Stimulated activated CD4-positive, alpha-beta T cell treated with anti-CD3 and anti-CD28 coated beads, Interleukin-4, amount 100 ng/mL, for 4 hours (primary cell): ENCODE results near the gene TAT.

Experiments used
- DNase-seq, 2 experiments: peaks; one replicate each; pipeline ENCODE4 v3.0.0-alpha.2; 2020

Gene TAT

GRCh38 chr16:71536752-71537499 lies 40.0 kb downstream of the TAT start:
- DNase-seq, result no peak

GRCh38 chr16:71532366-71532765 lies 44.5 kb downstream of the TAT start:
- no peak for DNase-seq

DNA sequence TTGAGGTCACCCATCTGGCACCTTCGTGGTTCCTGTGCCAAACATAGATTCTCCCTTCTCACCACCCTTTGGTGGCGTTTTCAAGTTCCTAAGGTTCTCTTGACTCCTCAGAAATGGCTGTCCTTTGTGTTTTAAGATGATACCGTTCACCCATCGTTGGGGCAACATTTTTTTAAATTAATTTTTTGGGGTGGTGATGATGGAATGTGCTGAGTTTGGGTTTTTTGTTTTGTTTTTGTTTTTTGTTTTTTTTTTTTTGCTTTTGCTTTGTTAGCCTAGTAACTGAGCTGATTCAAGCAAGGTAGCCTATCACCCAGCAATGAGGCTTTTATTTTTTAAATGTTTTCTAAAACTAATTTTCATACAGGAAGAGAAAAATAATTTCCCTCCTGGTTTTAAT lies 48.0 kb downstream of the TAT start:
- DNase-seq, result no peak

GRCh38 chr16:71528257-71528656 lies 48.6 kb downstream of the TAT start:
- no peak for DNase-seq

GRCh38 chr16:71526111-71526631 lies 50.7 kb downstream of the TAT start, which contains the start of gene CHST4:
CHST4 (plus strand) TSS chr16:71526426; CDS start chr16:71536678, 10,252 bp downstream.
- no peak for DNase-seq

GRCh38 chr16:71524566-71525553 lies 52.0 kb downstream of the TAT start:
- no peak for DNase-seq

DNA sequence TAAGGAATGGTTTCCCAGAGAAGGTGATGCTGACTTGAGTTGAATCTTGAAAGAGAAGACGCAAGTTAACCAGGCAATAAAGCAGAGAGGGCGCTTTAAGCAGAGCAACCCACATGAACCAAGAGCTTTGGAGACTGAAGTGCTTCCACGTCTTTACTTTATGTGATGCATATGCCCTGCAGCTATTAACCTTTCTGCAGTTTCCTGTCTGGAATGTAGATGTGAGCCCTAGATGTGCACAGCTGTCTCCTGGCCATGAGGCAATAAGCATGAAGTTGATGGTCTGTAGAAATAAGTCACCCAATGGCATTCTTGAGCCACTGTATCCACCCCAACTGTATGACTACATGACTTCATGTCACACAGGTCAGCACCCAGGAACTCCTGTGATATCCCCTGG lies 56.3 kb downstream of the TAT start:
- DNase-seq, result no peak
